Embryonic facial prominence (tissue), 1 donor: ENCODE measurements around the gene PRIM2.
"Not testable (repeated sequence)": the region's sequence is repeated elsewhere in the genome, so short reads cannot be mapped to it uniquely, and the experiment has no call there.

Source experiments
- DNase-seq: peaks from one replicate; pipeline ENCODE4 v3.0.0-alpha.2; 2016; ENCODE audit errors: extremely low spot score

PRIM2 gene

DNA sequence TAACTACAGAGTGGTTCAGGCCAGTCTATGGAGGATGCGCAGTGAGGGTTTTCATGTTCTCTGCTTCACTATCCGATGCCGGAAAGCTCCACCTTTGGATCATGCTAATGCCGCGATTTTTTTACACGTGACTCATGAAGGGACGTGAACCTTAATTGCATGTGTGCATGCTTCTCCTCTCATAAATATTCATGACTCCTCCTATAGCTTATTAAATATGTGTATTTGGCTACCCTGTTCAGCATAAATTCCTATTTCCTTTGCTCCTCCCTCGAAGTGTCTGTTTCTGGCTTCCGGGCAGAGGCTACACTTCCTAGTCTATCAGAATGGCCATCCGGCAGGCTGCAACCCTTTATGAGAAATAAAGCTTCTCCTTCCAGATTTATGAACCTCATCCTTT, 185.0 kb downstream of the PRIM2 start:
- DNase-seq, result not testable (repeated sequence)

DNA sequence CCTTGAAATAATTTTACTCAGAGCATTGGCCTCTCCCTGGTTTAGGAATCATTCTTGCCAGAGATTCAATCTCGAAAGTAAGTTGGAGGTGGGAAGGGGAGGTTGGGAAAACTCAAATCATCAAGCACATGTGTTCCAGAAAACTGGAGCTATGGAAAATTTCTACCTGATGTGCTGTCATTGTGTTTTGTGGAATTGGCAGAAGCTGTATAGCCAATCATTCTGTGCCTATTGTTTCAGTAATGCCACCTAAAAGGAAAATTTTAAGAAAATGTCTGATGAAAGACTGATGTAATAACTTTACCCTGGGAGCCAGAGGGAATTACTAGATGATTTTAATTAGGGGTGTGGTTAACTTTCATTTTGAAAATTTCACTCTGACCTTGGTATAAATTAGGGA, 187.8 kb downstream of the PRIM2 start:
- not testable (repeated sequence) for DNase-seq

DNA sequence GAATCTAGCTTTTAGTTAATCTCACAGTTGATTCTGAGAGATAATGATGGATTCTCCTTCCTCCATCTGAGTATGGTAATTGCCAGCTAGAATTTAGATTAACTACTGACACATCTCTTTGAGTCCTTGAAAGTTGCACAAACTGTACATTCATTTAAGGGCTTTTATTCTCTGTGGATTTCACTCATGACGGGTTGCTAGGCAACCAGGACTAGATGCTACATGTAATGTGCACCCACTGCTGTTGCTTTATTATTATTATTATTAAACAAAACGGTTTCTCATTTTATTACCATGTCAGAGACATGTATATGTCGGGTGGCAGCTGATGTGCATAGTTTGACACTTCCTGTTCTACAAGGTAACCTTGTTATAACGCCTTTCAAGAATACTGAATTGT, 193.0 kb downstream of the PRIM2 start:
- not testable (repeated sequence) for DNase-seq

GRCh38 chr6:57515171-57515570, 197.7 kb downstream of the PRIM2 start:
- not testable (repeated sequence) for DNase-seq

DNA sequence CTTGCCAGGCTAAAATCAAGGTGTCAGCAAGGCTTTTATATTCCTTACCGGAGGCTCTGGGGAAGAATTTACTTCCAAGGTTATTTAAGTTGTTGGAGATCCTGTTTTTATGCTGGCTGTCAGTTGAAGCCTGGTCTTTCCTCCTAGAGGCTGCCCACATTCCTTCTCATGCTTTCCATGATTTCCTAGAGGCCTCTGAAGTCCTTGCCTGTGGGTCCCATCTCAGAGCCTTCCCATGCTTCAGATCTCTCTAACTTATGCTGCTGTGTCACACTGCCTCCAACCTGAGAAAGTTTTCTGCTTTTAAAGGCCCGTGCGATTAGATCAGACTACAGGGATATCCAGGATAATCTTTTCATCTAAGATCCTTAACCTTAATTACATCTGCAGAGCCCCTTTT, 198.4 kb downstream of the PRIM2 start:
- not testable (repeated sequence) for DNase-seq

DNA sequence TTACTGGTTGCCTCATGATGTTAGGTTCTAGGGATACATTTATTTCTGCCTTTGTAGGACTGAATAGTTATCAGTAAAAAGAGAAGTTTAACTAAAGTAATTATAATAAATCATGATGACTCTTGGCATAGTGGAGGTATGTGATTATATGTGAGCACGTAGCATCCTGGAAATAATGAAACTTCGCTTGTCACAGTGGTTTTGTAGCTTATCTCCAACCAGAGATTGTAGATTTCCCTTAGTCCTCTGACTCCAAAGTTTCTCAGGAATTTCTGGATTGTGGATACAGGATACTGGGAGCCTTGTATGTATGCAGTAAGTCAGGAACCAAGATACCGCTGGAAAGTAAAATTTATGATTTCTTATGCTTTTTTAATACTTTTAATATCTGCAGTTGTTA, 199.3 kb downstream of the PRIM2 start:
- not testable (repeated sequence) for DNase-seq

- DNase-seq, result not testable (repeated sequence)
These were observed 201.8 kb downstream of the PRIM2 start for GRCh38 chr6:57519198-57519597.

GRCh38 chr6:57521085-57521484, 203.7 kb downstream of the PRIM2 start:
- DNase-seq, result not testable (repeated sequence)

GRCh38 chr6:57523221-57523620, 205.8 kb downstream of the PRIM2 start:
- DNase-seq, result not testable (repeated sequence)

DNA sequence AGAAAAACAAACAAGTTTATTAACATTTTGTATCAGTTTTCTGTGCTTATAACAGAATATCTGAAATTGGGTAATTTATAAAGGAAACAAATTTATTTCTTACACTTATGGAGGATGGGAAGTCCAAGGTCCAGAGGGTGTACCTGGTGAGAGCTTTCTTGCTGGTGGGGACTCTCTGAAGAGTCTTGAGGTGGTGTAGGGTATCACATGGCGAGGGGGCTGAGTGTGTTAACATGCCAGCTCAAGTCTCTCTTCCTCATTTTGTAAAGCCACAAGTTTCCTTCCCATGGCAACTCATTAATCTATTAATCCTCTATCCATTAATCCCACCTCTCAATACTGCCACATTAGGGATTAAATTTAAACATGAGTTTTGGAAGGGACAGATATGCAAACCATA, 212.3 kb downstream of the PRIM2 start:
- not testable (repeated sequence) for DNase-seq

GRCh38 chr6:57532660-57533059, 215.2 kb downstream of the PRIM2 start:
- DNase-seq, result not testable (repeated sequence)

DNA sequence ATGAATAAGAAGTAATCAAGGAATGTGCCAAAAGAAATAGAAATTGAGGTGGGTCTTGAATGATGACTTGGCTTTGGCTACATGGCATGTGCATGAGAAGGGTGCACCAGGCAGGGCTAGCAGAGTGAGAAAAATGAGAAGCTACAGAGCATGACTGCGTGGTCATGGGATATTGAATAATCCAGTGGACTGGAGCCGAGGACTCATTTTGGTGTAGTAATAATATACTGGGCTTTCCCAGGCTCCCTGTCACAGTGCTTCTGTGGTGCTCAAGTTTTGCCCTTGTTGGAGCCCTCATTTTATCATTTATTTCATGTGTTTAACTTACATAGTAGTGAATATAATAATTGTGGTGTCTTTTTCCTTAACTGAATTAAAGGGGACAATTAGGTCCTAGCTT, 217.7 kb downstream of the PRIM2 start:
- not testable (repeated sequence) for DNase-seq

GRCh38 chr6:57535994-57536393, 218.6 kb downstream of the PRIM2 start:
- DNase-seq, result not testable (repeated sequence)

- not testable (repeated sequence) for DNase-seq
These were observed 220.5 kb downstream of the PRIM2 start for GRCh38 chr6:57537916-57538315.

DNA sequence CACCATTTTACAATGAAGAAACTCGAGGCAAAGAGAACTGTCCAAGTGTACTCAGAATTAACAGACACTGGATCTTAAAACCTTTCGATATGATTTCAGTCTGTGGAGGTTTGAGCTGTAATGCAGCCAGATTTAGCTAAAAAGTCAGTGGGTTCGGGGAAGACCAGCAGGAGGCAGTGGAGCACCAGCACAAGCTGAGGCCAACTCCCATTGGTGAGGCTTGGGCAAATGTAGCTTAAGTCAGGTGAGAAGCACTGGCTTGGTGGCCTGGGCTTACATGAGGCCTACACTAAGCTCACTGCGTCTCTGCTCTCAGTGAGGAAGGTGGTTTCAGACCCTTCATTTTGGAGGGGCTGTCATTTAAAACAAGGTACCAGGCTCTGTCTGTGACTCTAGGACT, 234.5 kb downstream of the PRIM2 start:
- not testable (repeated sequence) for DNase-seq

DNA sequence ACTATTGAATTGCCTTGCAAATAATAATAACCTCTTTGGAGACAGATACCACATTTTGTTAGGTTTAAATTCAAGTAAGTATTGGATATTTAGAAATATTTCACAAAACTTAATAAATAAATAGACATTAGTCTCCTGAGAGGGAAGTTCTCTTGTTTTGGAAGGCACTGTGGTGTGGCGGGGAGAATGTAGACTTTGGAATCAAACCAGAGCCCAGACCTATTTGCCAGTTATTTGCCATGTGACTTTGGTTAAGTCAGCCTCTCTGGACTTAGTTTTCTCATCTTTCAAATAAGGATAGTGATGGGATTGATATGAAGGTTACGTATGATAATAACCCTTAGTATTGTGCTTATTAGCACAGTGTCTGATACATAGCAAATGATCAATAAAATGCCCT, 240.4 kb downstream of the PRIM2 start:
- DNase-seq, result not testable (repeated sequence)

DNA sequence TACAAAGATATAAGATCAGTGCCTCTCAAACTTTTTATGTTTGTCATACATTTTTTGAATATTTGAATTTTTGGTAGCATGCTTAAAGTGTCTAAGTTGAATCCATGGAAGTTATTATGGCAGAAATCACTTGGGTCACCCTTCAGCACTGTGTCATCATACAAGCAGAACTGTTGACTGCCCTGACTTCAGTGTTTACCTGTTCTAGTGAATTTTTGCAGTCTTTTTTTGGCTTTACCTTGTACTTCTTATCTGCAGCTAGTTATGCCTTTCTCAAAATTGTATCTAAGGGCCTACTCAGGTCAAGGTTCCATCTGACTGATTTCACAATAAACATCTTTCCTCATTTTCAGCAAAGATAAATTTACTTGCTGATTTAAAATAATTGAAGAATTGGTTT, 241.7 kb downstream of the PRIM2 start:
- DNase-seq, result not testable (repeated sequence)

DNA sequence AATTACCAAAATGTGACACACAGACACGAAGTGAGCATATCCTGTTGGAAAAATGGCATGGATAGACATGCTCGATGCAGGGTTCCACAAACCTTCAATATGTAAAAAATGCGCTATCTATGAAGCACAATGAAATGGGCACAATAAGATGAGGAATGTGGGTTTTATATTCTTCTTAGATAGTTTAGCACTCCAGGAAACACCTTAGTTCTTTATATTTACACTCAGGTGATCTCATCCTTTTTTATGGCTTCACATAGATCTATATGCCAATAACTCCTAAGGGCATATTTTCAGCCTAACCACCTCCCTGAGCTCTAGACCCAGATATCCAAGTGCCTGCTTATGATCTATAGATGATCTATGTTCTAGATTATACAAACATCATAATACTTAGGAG, 244.8 kb downstream of the PRIM2 start:
- not testable (repeated sequence) for DNase-seq

- not testable (repeated sequence) for DNase-seq
These were observed 254.7 kb downstream of the PRIM2 start for GRCh38 chr6:57572119-57572518.

DNA sequence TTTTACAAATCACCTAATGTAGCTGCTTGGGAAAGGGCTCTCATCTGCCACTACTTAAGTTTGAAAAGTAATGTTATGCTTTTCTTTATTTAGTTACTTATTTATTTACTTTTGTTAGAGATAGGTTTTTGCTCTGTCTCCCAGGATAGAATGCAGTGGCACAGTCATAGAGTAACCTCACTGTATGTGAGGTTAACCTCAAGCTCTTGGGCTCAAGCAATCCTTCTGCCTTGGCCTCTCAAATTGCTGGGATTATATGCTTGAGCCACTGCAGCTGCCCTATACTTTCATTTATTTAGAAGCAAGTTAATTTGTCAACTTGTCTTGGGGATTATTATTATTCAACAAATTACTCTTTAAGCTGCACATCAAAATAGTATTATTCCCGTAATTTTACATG, 255.4 kb downstream of the PRIM2 start:
- DNase-seq, result not testable (repeated sequence)

DNA sequence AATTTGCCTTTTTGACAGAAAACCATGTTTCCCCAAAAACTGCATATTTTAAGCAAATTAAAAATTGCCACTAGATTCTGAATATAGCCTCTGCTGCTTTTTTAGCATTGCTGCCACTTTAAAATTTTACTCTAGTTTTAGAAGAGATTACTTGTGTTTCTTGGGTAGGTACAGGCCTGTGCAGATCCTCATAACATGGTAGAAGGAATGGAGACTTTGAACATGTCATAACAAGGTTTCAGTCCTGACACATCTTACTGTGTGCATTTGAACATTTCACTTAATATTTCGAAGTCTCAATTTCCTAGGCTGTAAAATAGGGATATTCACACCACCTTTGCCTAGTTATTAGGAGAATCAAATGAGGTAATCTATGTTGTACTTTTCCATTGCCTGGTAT, 259.6 kb downstream of the PRIM2 start:
- DNase-seq, result not testable (repeated sequence)

GRCh38 chr6:57579489-57579888, 262.1 kb downstream of the PRIM2 start:
- DNase-seq, result not testable (repeated sequence)

GRCh38 chr6:57581586-57581985, 264.2 kb downstream of the PRIM2 start:
- DNase-seq, result not testable (repeated sequence)

DNA sequence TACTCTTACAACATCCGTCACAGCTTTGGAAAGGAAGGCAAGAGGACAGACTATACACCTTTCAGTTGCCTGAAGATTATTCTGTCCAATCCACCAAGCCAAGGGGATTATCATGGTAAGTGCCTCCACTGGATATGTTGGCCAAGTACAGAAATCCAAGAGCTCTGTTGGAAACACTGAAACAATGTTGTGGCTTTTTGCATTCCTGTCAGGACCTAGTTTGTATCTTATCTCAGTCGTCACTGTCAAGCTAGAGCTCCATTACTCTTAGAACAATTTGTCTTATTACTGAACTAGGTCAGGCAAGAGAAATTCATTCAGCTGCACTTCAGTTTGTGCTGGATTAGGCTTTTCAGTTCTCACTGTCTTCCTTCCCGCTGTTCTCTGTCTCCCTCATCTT, 283.7 kb downstream of the PRIM2 start:
- DNase-seq, result not testable (repeated sequence)
